IgD-negative memory B cell (primary cell): Measurements from ENCODE around the gene AKR1C1. TPM values are rescaled to one million over a fixed set of nuclear protein-coding genes. Genes with fewer than 3 reads are reported as not detected.
"Not testable (repeated sequence)": the region's sequence is repeated elsewhere in the genome, so short reads cannot be mapped to it uniquely, and the experiment has no call there.

Experiments used
- H3K27ac Mint-ChIP-seq, 3 donors: one replicate each; pipeline ENCODE4 v1.8.0; 2020 to 2022; ENCODE audit warnings: mild to moderate bottlenecking in 3 of 3, mixed read lengths in 3 of 3, moderate library complexity in 1 of 3
- H3K27me3 Mint-ChIP-seq: one replicate; pipeline ENCODE4 v1.8.0; 2021; ENCODE audit warnings: mixed read lengths
- H3K36me3 Mint-ChIP-seq: one replicate; pipeline ENCODE4 v1.8.0; 2020; ENCODE audit warnings: mild to moderate bottlenecking, mixed read lengths
- H3K4me1 Mint-ChIP-seq, 3 donors: one replicate each; pipeline ENCODE4 v1.8.0; 2020 to 2022; ENCODE audit warnings: mixed read lengths in 3 of 3, mild to moderate bottlenecking in 1 of 3
- H3K4me3 Mint-ChIP-seq, 4 donors: one replicate each; pipeline ENCODE4 v1.8.0; 2020 to 2022; ENCODE audit warnings: mild to moderate bottlenecking in 4 of 4, mixed read lengths in 4 of 4, moderate library complexity in 3 of 4
- H3K9me3 Mint-ChIP-seq, 3 donors: one replicate each; pipeline ENCODE4 v1.8.0; 2020 to 2021; ENCODE audit warnings: mixed read lengths in 3 of 3, mild to moderate bottlenecking in 1 of 3
- polyA plus RNA-seq: library from polyadenylated mRNA; unstranded; fragments of 300-500 nt; fragmentation: Illumina TruSeq; gene quantifications from one replicate; pipeline ENCODE4 v1.2.3, GENCODE V29; 2021

The AKR1C1 gene
- polyA plus RNA-seq, 1 donor from 2014 or later = not detected

- H3K4me3 Mint-ChIP-seq = no peak overlapping the region
- H3K36me3 Mint-ChIP-seq = no peaks in the 10 kb centered on the region
- H3K27ac Mint-ChIP-seq = no peak overlapping the region
- H3K9me3 Mint-ChIP-seq = no peaks in the 10 kb centered on the region
- no peaks in the 10 kb centered on the region for H3K4me1 Mint-ChIP-seq
- peaks cover 1% of the 10 kb centered on the region for H3K27me3 Mint-ChIP-seq
These were observed 51.7 kb downstream of the AKR1C1 start for GRCh38 chr10:5014936-5015335.

- Mint-ChIP-seq H3K27ac (no peak overlapping the region), H3K36me3 (no peaks in the 10 kb centered on the region), H3K9me3 (no peaks in the 10 kb centered on the region), H3K4me3 (no peak overlapping the region), H3K27me3 (peaks cover 2% of the 10 kb centered on the region), H3K4me1 (no peaks in the 10 kb centered on the region)
These were observed 54.9 kb downstream of the AKR1C1 start for GRCh38 chr10:5018134-5018533.

- H3K27ac Mint-ChIP-seq, H3K4me3 Mint-ChIP-seq, H3K4me1 Mint-ChIP-seq, H3K9me3 Mint-ChIP-seq, H3K36me3 Mint-ChIP-seq, H3K27me3 Mint-ChIP-seq: not testable (repeated sequence)
These were observed 55.6 kb downstream of the AKR1C1 start for GRCh38 chr10:5018671-5019277.

GRCh38 chr10:5019770-5020612, 56.8 kb downstream of the AKR1C1 start:
- not testable (repeated sequence) for H3K36me3 Mint-ChIP-seq, H3K27me3 Mint-ChIP-seq, H3K27ac Mint-ChIP-seq, H3K9me3 Mint-ChIP-seq, H3K4me3 Mint-ChIP-seq, H3K4me1 Mint-ChIP-seq

- H3K36me3 Mint-ChIP-seq, H3K4me3 Mint-ChIP-seq, H3K27me3 Mint-ChIP-seq, H3K27ac Mint-ChIP-seq, H3K4me1 Mint-ChIP-seq: not testable (repeated sequence)
- peaks cover 0 to 10% (median 0%) of the 10 kb centered on the region in 3 donors for H3K9me3 Mint-ChIP-seq
These were observed 58.5 kb downstream of the AKR1C1 start for GRCh38 chr10:5021624-5022290.

- Mint-ChIP-seq H3K27me3 (peaks cover 1% of the 10 kb centered on the region), H3K27ac (no peak overlapping the region), H3K9me3 (peaks cover 0 to 10% (median 1%) of the 10 kb centered on the region in 3 donors), H3K4me3 (no peak overlapping the region), H3K36me3 (no peaks in the 10 kb centered on the region), H3K4me1 (no peaks in the 10 kb centered on the region)
These were observed 60.1 kb downstream of the AKR1C1 start for GRCh38 chr10:5023177-5023805.

GRCh38 chr10:5025461-5025881, 62.3 kb downstream of the AKR1C1 start:
- not testable (repeated sequence) for H3K4me3 Mint-ChIP-seq, H3K36me3 Mint-ChIP-seq, H3K4me1 Mint-ChIP-seq, H3K27me3 Mint-ChIP-seq, H3K27ac Mint-ChIP-seq
- H3K9me3 Mint-ChIP-seq = peaks cover 4 to 19% (median 10%) of the 10 kb centered on the region in 3 donors

- Mint-ChIP-seq H3K27me3 (no peaks in the 10 kb centered on the region), H3K4me3 (no peak overlapping the region), H3K9me3 (peaks cover 8 to 41% (median 19%) of the 10 kb centered on the region in 3 donors), H3K4me1 (no peaks in the 10 kb centered on the region), H3K36me3 (no peaks in the 10 kb centered on the region), H3K27ac (no peak overlapping the region)
These were observed 67.8 kb downstream of the AKR1C1 start for GRCh38 chr10:5030989-5031388.

GRCh38 chr10:5031588-5031987, 68.4 kb downstream of the AKR1C1 start:
- not testable (repeated sequence) for H3K27me3 Mint-ChIP-seq, H3K27ac Mint-ChIP-seq, H3K36me3 Mint-ChIP-seq, H3K4me1 Mint-ChIP-seq, H3K4me3 Mint-ChIP-seq
- peaks cover 8 to 36% (median 19%) of the 10 kb centered on the region in 3 donors for H3K9me3 Mint-ChIP-seq

- not testable (repeated sequence) for H3K36me3 Mint-ChIP-seq, H3K27me3 Mint-ChIP-seq, H3K4me1 Mint-ChIP-seq, H3K27ac Mint-ChIP-seq, H3K4me3 Mint-ChIP-seq
- H3K9me3 Mint-ChIP-seq = peaks cover 8 to 35% (median 19%) of the 10 kb centered on the region in 3 donors
These were observed 69.2 kb downstream of the AKR1C1 start for GRCh38 chr10:5032444-5032843.

Other genes with a start within 250 kb of the AKR1C1 start
- gene AKR1E2, start 137.2 kb upstream of the AKR1C1 start, polyA plus RNA-seq = not detected
- gene AKR1C2, start 40.4 kb downstream of the AKR1C1 start, polyA plus RNA-seq = not detected
- 1.6 TPM for gene AKR1C3, start 131.0 kb downstream of the AKR1C1 start, polyA plus RNA-seq
- gene AKR1C8, start 221.7 kb downstream of the AKR1C1 start, polyA plus RNA-seq = not detected
- gene AKR1C4, start 233.4 kb downstream of the AKR1C1 start, polyA plus RNA-seq = not detected